Natural killer cell (primary cell): ENCODE results near the gene INS. TPM values are rescaled to one million over a fixed set of nuclear protein-coding genes. Genes with fewer than 3 reads are reported as not detected.

ENCODE experiments used
- ATAC-seq, 3 donors: fragments of 150-1000 bp in 2 of 3; fragments of 200-7000 bp in 1 of 3; cut with Tn5 transposase; 1 replicate in 1 of 3; 2 replicates in 2 of 3; pipeline ENCODE4 v1.10.0; 2021; ENCODE audit warnings: mild to moderate bottlenecking in 2 of 3, moderate library complexity in 2 of 3
- DNase-seq, 2 donors: peaks; one replicate each; pipeline versions ENCODE4 v3.0.0 to v3.0.0-alpha.2; 2013 to 2021; ENCODE audit warnings: mixed read lengths in 1 of 2
- H3K27ac ChIP-seq: one replicate; pipeline ENCODE4 v1.5.1; 2013; ENCODE audit warnings: mild to moderate bottlenecking, low read length
- H3K27me3 ChIP-seq: one replicate; pipeline ENCODE4 v1.6.1; 2013; ENCODE audit warnings: low read length; ENCODE audit not compliant: control insufficient read depth, insufficient read depth
- H3K36me3 ChIP-seq: one replicate; pipeline ENCODE4 v1.6.1; 2013; ENCODE audit warnings: low read length; ENCODE audit not compliant: control insufficient read depth, insufficient read depth
- H3K4me1 ChIP-seq: one replicate; pipeline ENCODE4 v1.6.1; 2013; ENCODE audit warnings: low read length; ENCODE audit not compliant: control insufficient read depth, insufficient read depth
- H3K4me3 ChIP-seq: one replicate; pipeline ENCODE4 v1.5.1; 2013; ENCODE audit warnings: low read length
- H3K9me3 ChIP-seq: one replicate; pipeline ENCODE4 v1.6.1; 2013; ENCODE audit warnings: low read length; ENCODE audit not compliant: control insufficient read depth, insufficient read depth
- H3K27ac Mint-ChIP-seq, 2 donors: one replicate each; pipeline ENCODE4 v1.8.0; 2022; ENCODE audit warnings: mild to moderate bottlenecking in 2 of 2, mixed read lengths in 2 of 2, moderate library complexity in 1 of 2
- H3K27me3 Mint-ChIP-seq, 2 donors: one replicate each; pipeline ENCODE4 v1.8.0; 2022; ENCODE audit warnings: low read depth in 2 of 2, mixed read lengths in 2 of 2
- H3K36me3 Mint-ChIP-seq: one replicate; pipeline ENCODE4 v1.8.0; 2022; ENCODE audit warnings: mixed read lengths
- H3K4me1 Mint-ChIP-seq, 2 donors: one replicate each; pipeline ENCODE4 v1.8.0; 2022; ENCODE audit warnings: mixed read lengths in 2 of 2
- H3K4me3 Mint-ChIP-seq: one replicate; pipeline ENCODE4 v1.8.0; 2022; ENCODE audit warnings: mild to moderate bottlenecking, moderate library complexity, mixed read lengths
- H3K9me3 Mint-ChIP-seq, 2 donors: one replicate each; pipeline ENCODE4 v1.8.0; 2022; ENCODE audit warnings: mixed read lengths in 2 of 2
- CTCF ChIP-seq: fragments of 200-600 bp; IDR thresholded peaks from one replicate; pipeline ENCODE4 v1.8.0; 2022; ENCODE audit warnings: antibody characterized with exemption
- WGBS: methylation state at CpG from one replicate; pipeline ENCODE4 v1.1.7; 2013; ENCODE audit warnings: missing lambda C conversion rate; ENCODE audit not compliant: insufficient coverage; 5-methylcytosine and 5-hydroxymethylcytosine counted together
- intact Hi-C: fragments of 100-400 bp; cut with micrococcal nuclease; formaldehyde crosslinking; loops from one replicate; pipeline ENCODE4 v1.14.2; 2022
- total RNA-seq, 4 donors: library from RNA; stranded (reverse); fragments of 120-200 nt in 1 of 4; gene quantifications; one replicate each; pipeline versions ENCODE4 v1.2.3 to v1.2.4, GENCODE V29; 2013 to 2022

The INS gene
- total RNA-seq, 3 donors from 2014 or later (not counting 1 experiment from before 2014, with no cell fraction given) = not detected

GRCh38 chr11:2136209-2136951 lies 24.6 kb downstream of the INS start:
- Mint-ChIP-seq H3K4me1 (peaks cover 0 to 11% of the 10 kb centered on the region in 2 donors), H3K27me3 (peaks cover 33 to 52% of the 10 kb centered on the region in 2 donors), H3K27ac (no peak overlapping the region), H3K4me3 (peak overlapping the region; percentile 40), H3K9me3 (no peaks in the 10 kb centered on the region), H3K36me3 (no peaks in the 10 kb centered on the region)
- H3K4me3 ChIP-seq = no peak overlapping the region
- intact Hi-C loops = no loop called here
- peaks cover 13% of the 10 kb centered on the region for H3K4me1 ChIP-seq
- no peak overlapping the region for H3K27ac ChIP-seq
- no peaks in the 10 kb centered on the region for H3K36me3 ChIP-seq
- DNase-seq (no peak), ATAC-seq (no peak)
- TF ChIP-seq CTCF = no peak
- H3K27me3 ChIP-seq = peaks cover 22% of the 10 kb centered on the region
- WGBS = 36% methylated on average over 24 of the region's 24 CpGs
- no peaks in the 10 kb centered on the region for H3K9me3 ChIP-seq

GRCh38 chr11:2135648-2136201 lies 25.3 kb downstream of the INS start:
- no peak for DNase-seq
- WGBS = 90% methylated on average over 14 of the region's 14 CpGs
- ATAC-seq = no peak
- no peak for TF ChIP-seq CTCF
- H3K36me3 Mint-ChIP-seq = no peaks in the 10 kb centered on the region
- Histone ChIP-seq H3K4me1 (peaks cover 13% of the 10 kb centered on the region), H3K9me3 (no peaks in the 10 kb centered on the region), H3K27me3 (peaks cover 16% of the 10 kb centered on the region), H3K27ac (no peak overlapping the region), H3K4me3 (no peak overlapping the region), H3K36me3 (no peaks in the 10 kb centered on the region)
- intact Hi-C loops = no loop called here
- no peak overlapping the region for H3K27ac Mint-ChIP-seq
- no peaks in the 10 kb centered on the region for H3K9me3 Mint-ChIP-seq
- peaks cover 26 to 49% of the 10 kb centered on the region in 2 donors for H3K27me3 Mint-ChIP-seq
- H3K4me3 Mint-ChIP-seq = no peak overlapping the region
- H3K4me1 Mint-ChIP-seq = peaks cover 0 to 11% of the 10 kb centered on the region in 2 donors

- no peaks in the 10 kb centered on the region for H3K9me3 ChIP-seq
- Mint-ChIP-seq H3K4me1 (peaks cover 0 to 11% of the 10 kb centered on the region in 2 donors), H3K27ac (no peak overlapping the region), H3K9me3 (no peaks in the 10 kb centered on the region), H3K4me3 (no peak overlapping the region), H3K36me3 (no peaks in the 10 kb centered on the region), H3K27me3 (peaks cover 26 to 49% of the 10 kb centered on the region in 2 donors)
- no peak for ATAC-seq
- H3K4me3 ChIP-seq = no peak overlapping the region
- no peak for TF ChIP-seq CTCF
- intact Hi-C loops = no loop called here
- peaks cover 14% of the 10 kb centered on the region for H3K27me3 ChIP-seq
- peaks cover 13% of the 10 kb centered on the region for H3K4me1 ChIP-seq
- H3K27ac ChIP-seq = no peak overlapping the region
- no peaks in the 10 kb centered on the region for H3K36me3 ChIP-seq
- WGBS = 88% methylated on average over 26 of the region's 26 CpGs
- DNase-seq = no peak
These were observed 25.9 kb downstream of the INS start for GRCh38 chr11:2135018-2135569.
